H1 (cell line): Measurements from ENCODE around the gene RUNX1. TPM values are rescaled to one million over a fixed set of nuclear protein-coding genes. Genes with fewer than 3 reads are reported as not detected.

ENCODE experiments used
- CTCF ChIA-PET: fragments of 300-600 bp; sonication (Branson Sonifier 250); formaldehyde crosslinking; loops from one replicate; lab custom pipeline; 2021; ENCODE audit not compliant: partially characterized antibody; lab: Charles Lee
- POLR2A ChIA-PET: fragments of 300-600 bp; sonication (Branson Sonifier 250); formaldehyde crosslinking; loops from one replicate; lab custom pipeline; 2021; ENCODE audit warnings: inconsistent platforms; ENCODE audit not compliant: partially characterized antibody; lab: Charles Lee
- DNase-seq, 2 experiments: peaks; one replicate each; pipeline versions ENCODE4 v3.0.0 to v3.0.0-alpha.2; 2010 to 2022; ENCODE audit warnings: low spot score in 2 of 2, low read depth in 1 of 2, mixed read lengths in 1 of 2
- FAIRE-seq: peaks from 2 replicates; lab custom pipeline; 2011; peaks lifted over from hg19 to GRCh38; lab: Jason Lieb, UNC
- H2AFZ ChIP-seq: 2 replicates; pipeline ENCODE4 v1.8.1; 2012; ENCODE audit warnings: low read length, inconsistent platforms
- H2AK5ac ChIP-seq: 2 replicates; pipeline ENCODE4 v1.6.1; 2013; ENCODE audit warnings: low read depth, low read length
- H2BK120ac ChIP-seq: replicated peaks from 2 replicates; pipeline ENCODE3; 2013; ENCODE audit warnings: low read depth, low read length, inconsistent platforms
- H2BK12ac ChIP-seq: 2 replicates; pipeline ENCODE4 v1.6.1; 2013; ENCODE audit warnings: low read depth, low read length
- H2BK15ac ChIP-seq: 2 replicates; pipeline ENCODE4 v1.6.1; 2013; ENCODE audit warnings: low read length
- H2BK20ac ChIP-seq: 2 replicates; pipeline ENCODE4 v1.6.1; 2013; ENCODE audit warnings: low read length
- H2BK5ac ChIP-seq: 2 replicates; pipeline ENCODE4 v1.6.1; 2013; ENCODE audit warnings: low read depth, low read length
- H3K14ac ChIP-seq: 2 replicates; pipeline ENCODE4 v1.6.1; 2013; ENCODE audit warnings: inconsistent platforms; ENCODE audit not compliant: insufficient read length
- H3K18ac ChIP-seq: 2 replicates; pipeline ENCODE4 v1.6.1; 2013; ENCODE audit warnings: low read length; ENCODE audit errors: extremely low read depth
- H3K23ac ChIP-seq: 2 replicates; pipeline ENCODE4 v1.6.1; 2013; ENCODE audit warnings: inconsistent platforms; ENCODE audit not compliant: insufficient read length
- H3K23me2 ChIP-seq: 2 replicates; pipeline ENCODE4 v1.6.1; 2013; ENCODE audit warnings: low read depth, low read length
- H3K27ac ChIP-seq: 2 replicates; pipeline ENCODE4 v1.6.1; 2011; ENCODE audit warnings: low read depth, low read length, inconsistent platforms
- H3K27me3 ChIP-seq, 4 experiments: replicated peaks in 1 of 4; 1 replicate in 1 of 4; 2 replicates in 3 of 4; pipeline versions ENCODE4 v1.6.1 to v1.8.1; 2011 to 2013; ENCODE audit warnings: low read length in 3 of 4, mild to moderate bottlenecking in 3 of 4, inconsistent platforms in 2 of 4, mixed read lengths in 2 of 4, moderate library complexity in 1 of 4; ENCODE audit not compliant: control insufficient read depth in 3 of 4, insufficient read depth in 3 of 4; ENCODE audit errors: extremely low read depth in 1 of 4
- H3K36me3 ChIP-seq, 4 experiments: 2 replicates each; pipeline versions ENCODE4 v1.6.1 to v1.8.1; 2011 to 2013; ENCODE audit warnings: mild to moderate bottlenecking in 4 of 4, low read length in 3 of 4, moderate library complexity in 2 of 4, control low read depth in 1 of 4, inconsistent platforms in 1 of 4; ENCODE audit not compliant: insufficient read depth in 4 of 4, control insufficient read depth in 2 of 4
- H3K4ac ChIP-seq: replicated peaks from 2 replicates; pipeline ENCODE3; 2013; ENCODE audit warnings: low read length, low read depth, mixed read lengths, inconsistent platforms; ENCODE audit not compliant: insufficient read length
- H3K4me1 ChIP-seq, 4 experiments: replicated peaks in 1 of 4; 1 replicate in 1 of 4; 2 replicates in 3 of 4; pipeline versions ENCODE4 v1.6.1 to v1.8.1; 2011 to 2013; ENCODE audit warnings: low read length in 3 of 4, inconsistent platforms in 2 of 4, mixed read lengths in 1 of 4; ENCODE audit not compliant: insufficient read depth in 4 of 4, control insufficient read depth in 3 of 4
- H3K4me2 ChIP-seq, 2 experiments: 2 replicates each; pipeline versions ENCODE4 v1.6.1 to v1.8.1; 2011 to 2013; ENCODE audit warnings: low read depth in 2 of 2, low read length in 2 of 2, control low read depth in 1 of 2, inconsistent platforms in 1 of 2, mild to moderate bottlenecking in 1 of 2; ENCODE audit not compliant: insufficient read depth in 1 of 2
- H3K4me3 ChIP-seq, 4 experiments: fragments of 200-600, 300-600 bp in 1 of 4; sonication (generic), shearing (Covaris generic), sonication (Bioruptor Twin) in 1 of 4; 2 replicates each; pipeline versions ENCODE4 v1.5.1 to v1.8.1; 2011 to 2016; ENCODE audit warnings: low read length in 4 of 4, low read depth in 3 of 4, control low read depth in 2 of 4, inconsistent platforms in 2 of 4, mild to moderate bottlenecking in 2 of 4, mixed read lengths in 1 of 4, moderate library complexity in 1 of 4; ENCODE audit not compliant: insufficient read depth in 2 of 4; ENCODE audit errors: extremely low read depth in 1 of 4
- H3K56ac ChIP-seq: replicated peaks from 2 replicates; pipeline ENCODE3; 2013; ENCODE audit warnings: low read depth, mild to moderate bottlenecking, mixed read lengths, low read length, inconsistent platforms; ENCODE audit not compliant: insufficient read length
- H3K79me1 ChIP-seq: 2 replicates; pipeline ENCODE4 v1.6.1; 2013; ENCODE audit warnings: low read depth, low read length, control low read depth
- H3K79me2 ChIP-seq, 2 experiments: 2 replicates each; pipeline versions ENCODE4 v1.6.1 to v1.8.1; 2012 to 2013; ENCODE audit warnings: low read length in 2 of 2, mild to moderate bottlenecking in 2 of 2, inconsistent platforms in 1 of 2; ENCODE audit not compliant: insufficient read depth in 2 of 2, control insufficient read depth in 1 of 2
- H3K9ac ChIP-seq, 4 experiments: replicated peaks in 1 of 4; 1 replicate in 1 of 4; 2 replicates in 3 of 4; pipeline versions ENCODE4 v1.6.1 to v1.8.1; 2011 to 2013; ENCODE audit warnings: low read depth in 3 of 4, low read length in 3 of 4, control low read depth in 2 of 4, mild to moderate bottlenecking in 2 of 4, moderate library complexity in 2 of 4, inconsistent platforms in 1 of 4; ENCODE audit errors: extremely low read depth in 1 of 4
- H3K9me3 ChIP-seq, 2 experiments: 2 replicates each; pipeline versions ENCODE4 v1.6.1 to v1.8.1; 2012 to 2013; ENCODE audit warnings: mild to moderate bottlenecking in 2 of 2, moderate library complexity in 2 of 2, control low read depth in 1 of 2, inconsistent platforms in 1 of 2, low read depth in 1 of 2, low read length in 1 of 2, mixed read lengths in 1 of 2; ENCODE audit not compliant: insufficient read depth in 2 of 2
- H4K20me1 ChIP-seq, 2 experiments: replicated peaks in 1 of 2; 2 replicates each; pipeline versions ENCODE3 to v1.8.1; 2011 to 2013; ENCODE audit warnings: inconsistent platforms in 2 of 2, low read length in 2 of 2, mild to moderate bottlenecking in 1 of 2; ENCODE audit not compliant: insufficient read depth in 2 of 2, control insufficient read depth in 1 of 2
- H4K5ac ChIP-seq: 2 replicates; pipeline ENCODE4 v1.6.1; 2013; ENCODE audit warnings: low read length, low read depth, mixed read lengths, inconsistent platforms; ENCODE audit not compliant: insufficient read length
- H4K8ac ChIP-seq: 2 replicates; pipeline ENCODE4 v1.8.0; 2013; ENCODE audit warnings: mild to moderate bottlenecking, moderate library complexity, low read length, inconsistent platforms; ENCODE audit not compliant: insufficient read depth; ENCODE audit errors: extremely low read depth
- H4K91ac ChIP-seq: replicated peaks from 2 replicates; pipeline ENCODE3; 2013; ENCODE audit warnings: low read length, mixed read lengths, inconsistent platforms; ENCODE audit not compliant: insufficient read length
- ASH2L ChIP-seq: fragments of 200-600, 300-600 bp; sonication (generic); IDR thresholded peaks from one replicate; pipeline ENCODE4 v1.7.1; 2017; ENCODE audit warnings: low read length
- GTF2F1 ChIP-seq: IDR thresholded peaks from 2 replicates; pipeline ENCODE4 v1.6.1; 2012; ENCODE audit warnings: low read depth, low read length, improper control_type of control experiment, borderline replicate concordance
- HDAC6 ChIP-seq: IDR thresholded peaks from one replicate; pipeline ENCODE4 v1.7.1; 2012; ENCODE audit warnings: low read depth, mild to moderate bottlenecking, inconsistent platforms, low read length, moderate library complexity
- SAP30 ChIP-seq: fragments of 300-600 bp; sonication (generic); IDR thresholded peaks from 2 replicates; pipeline ENCODE4 v1.7.1; 2012; ENCODE audit warnings: low read length, moderate library complexity, mild to moderate bottlenecking, inconsistent platforms; ENCODE audit not compliant: insufficient read depth, insufficient replicate concordance
- SIX5 ChIP-seq: IDR thresholded peaks from 2 replicates; pipeline ENCODE4 v1.6.1; 2011; ENCODE audit warnings: mild to moderate bottlenecking, low read depth, low read length
- SP2 ChIP-seq: IDR thresholded peaks from 2 replicates; pipeline ENCODE4 v1.6.1; 2012; ENCODE audit warnings: mild to moderate bottlenecking, low read length, inconsistent platforms
- USF2 ChIP-seq: IDR thresholded peaks from 2 replicates; pipeline ENCODE4 v1.6.1; 2011; ENCODE audit warnings: low read length, improper control_type of control experiment
- WGBS, 2 experiments: shearing (Covaris generic) in 1 of 2; methylation state at CpG; one replicate each; pipeline versions ENCODE4 v1.1.6 to v1.1.7; 2013 to 2015; ENCODE audit warnings: low lambda C conversion rate in 2 of 2, mixed read lengths in 2 of 2, inconsistent platforms in 1 of 2, low coverage in 1 of 2, missing lambda C conversion rate in 1 of 2; ENCODE audit not compliant: insufficient replicate concordance in 2 of 2, insufficient coverage in 1 of 2, insufficient read length in 1 of 2; ENCODE audit errors: extremely low coverage in 1 of 2, missing lambda C conversion rate in 1 of 2; 5-methylcytosine and 5-hydroxymethylcytosine counted together
- polyA plus RNA-seq, 7 experiments: library from polyadenylated mRNA; depleted of rRNA in 3 of 7; stranded (reverse) in 5 of 7; unstranded in 2 of 7; fragments of >200 nt in 5 of 7; fragments of 200-250 nt in 2 of 7; gene quantifications; 1 replicate in 5 of 7; 2 replicates in 1 of 7; 4 replicates in 1 of 7; pipeline versions ENCODE4 v1.2.1 to v1.2.3, GENCODE V29; 2011 to 2013; ENCODE audit warnings: missing spikeins in 2 of 7, mixed read lengths in 2 of 7
- total RNA-seq: library from RNA; stranded (reverse); fragmentation: NEBNext Ultra II Directional; extraction: Animal tissue kit (Norgen Biotek cat#: 25700); gene quantifications from 2 replicates; pipeline ENCODE4 v1.2.1, GENCODE V29; 2021

RUNX1 gene
- total and polyA plus RNA-seq, 2 of the 8 experiments (the other 6 are each of a cell fraction or from before 2014, with no cell fraction given) = 0.20 to 0.60 TPM

- Histone ChIP-seq H3K79me1 (no peaks in the 10 kb centered on the region), H3K4ac (no peak overlapping the region), H4K8ac (no peak overlapping the region), H2BK120ac (no peak overlapping the region), H4K20me1 (no peaks in the 10 kb centered on the region), H3K18ac (no peak overlapping the region), H3K27ac (no peak overlapping the region), H3K4me1 (peaks cover 2 to 4% (median 2%) of the 10 kb centered on the region in 4 experiments; a peak in 2 of 7 replicates), H3K4me3 (no peak overlapping the region), H2BK12ac (no peak overlapping the region), H3K56ac (no peak overlapping the region), H3K4me2 (no peak overlapping the region), H2BK20ac (no peak overlapping the region), H3K79me2 (no peaks in the 10 kb centered on the region), H4K5ac (no peak overlapping the region), H3K27me3 (peaks cover 0 to 4% (median 0%) of the 10 kb centered on the region in 4 experiments; a peak in 1 of 7 replicates), H2BK15ac (no peak overlapping the region), H3K9me3 (no peaks in the 10 kb centered on the region), H3K23me2 (no peaks in the 10 kb centered on the region; the same call in 1 of the 2 replicates), H3K14ac (no peak overlapping the region), H3K36me3 (no peaks in the 10 kb centered on the region; a peak in 1 of 8 replicates), H2AK5ac (no peak overlapping the region), H2AFZ (no peak overlapping the region), H3K23ac (no peak overlapping the region), H2BK5ac (no peak overlapping the region), H4K91ac (no peak overlapping the region), H3K9ac (no peak overlapping the region)
- FAIRE-seq (no peak), DNase-seq (no peak)
- ChIA-PET POLR2A (no interaction called here), CTCF (interaction anchor here (0.8 to 3.8 kb wide), 10 partner anchors 15 to 789 kb away, joined by 3 to 16 read pairs (median 4); no protein-coding TSS in a partner anchor)
- 90% methylated on average over 15 of the region's 15 CpGs; no CpG with 5 or more reads in 1 of the 2 experiments for WGBS, 2 experiments
- no peak for TF ChIP-seq USF2
- TF ChIP-seq SAP30 = no peak
- TF ChIP-seq SP2 = no peak
- no peak for TF ChIP-seq HDAC6
- no peak for TF ChIP-seq SIX5
- TF ChIP-seq GTF2F1 = no peak
- TF ChIP-seq ASH2L = no peak
Observed at GRCh38 chr21:35050348-35051286, 1.5 kb upstream of the RUNX1 start.
